Upper lobe of left lung (tissue), 4 donors: ENCODE results near the gene CDKL4.

Experiments
- POLR2A ChIP-seq, 4 donors: fragments of 450-650 bp; IDR thresholded peaks; one replicate each; pipeline ENCODE4 v1.5.1; 2016 to 2017; ENCODE audit warnings: antibody characterized with exemption in 4 of 4, mild to moderate bottlenecking in 2 of 4
- POLR2AphosphoS5 ChIP-seq, 2 donors: sonication (generic); formaldehyde crosslinking; IDR thresholded peaks; one replicate each; pipeline ENCODE4 v1.5.1; 2017; ENCODE audit warnings: antibody characterized with exemption in 2 of 2
- TF ChIP-seq, protein P1 (sequence below), 6 experiments: fragments of 450-650 bp in 4 of 6; fragments of 200-600 bp in 2 of 6; sonication (generic) in 2 of 6; IDR thresholded peaks; one replicate each; pipeline ENCODE4 v1.5.1; 2016 to 2019; ENCODE audit warnings: antibody characterized with exemption in 6 of 6

DNA sequence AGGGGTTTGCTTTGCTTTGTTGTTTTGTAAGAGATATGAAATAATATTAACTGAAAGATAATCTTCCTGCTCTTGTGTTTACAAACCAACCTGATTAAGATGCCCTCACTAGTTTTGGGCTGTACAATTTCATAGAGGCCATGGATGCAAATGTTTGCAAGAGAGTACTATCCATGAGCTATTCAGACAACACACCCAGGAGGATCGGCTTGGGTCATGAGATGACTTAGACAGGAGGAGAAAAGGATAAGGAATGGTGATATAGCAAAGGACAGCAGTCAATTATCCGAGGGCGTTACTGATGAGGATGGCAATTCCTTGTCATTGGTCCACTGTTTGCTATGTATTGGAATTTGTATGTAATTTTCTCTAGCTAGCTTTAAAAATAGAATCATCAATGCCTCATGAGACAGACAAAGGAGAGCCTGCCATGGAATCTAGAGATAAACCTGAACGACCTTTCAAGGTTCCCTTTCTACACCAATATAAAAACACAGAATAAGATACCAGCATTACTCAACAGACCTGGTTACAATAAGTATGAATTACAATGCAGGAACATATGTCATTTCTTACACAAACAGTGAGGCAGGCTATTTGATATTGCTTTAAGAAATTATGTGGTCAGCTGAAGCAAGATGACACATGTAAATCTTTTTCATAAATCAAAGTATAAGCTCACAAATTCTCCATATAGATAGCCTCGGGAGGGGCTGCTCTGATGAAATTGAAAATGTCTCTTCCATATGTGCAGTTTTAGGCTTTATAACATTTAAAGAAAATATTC is 68.6 kb downstream of the CDKL4 start:
- TF ChIP-seq, protein P1, sequence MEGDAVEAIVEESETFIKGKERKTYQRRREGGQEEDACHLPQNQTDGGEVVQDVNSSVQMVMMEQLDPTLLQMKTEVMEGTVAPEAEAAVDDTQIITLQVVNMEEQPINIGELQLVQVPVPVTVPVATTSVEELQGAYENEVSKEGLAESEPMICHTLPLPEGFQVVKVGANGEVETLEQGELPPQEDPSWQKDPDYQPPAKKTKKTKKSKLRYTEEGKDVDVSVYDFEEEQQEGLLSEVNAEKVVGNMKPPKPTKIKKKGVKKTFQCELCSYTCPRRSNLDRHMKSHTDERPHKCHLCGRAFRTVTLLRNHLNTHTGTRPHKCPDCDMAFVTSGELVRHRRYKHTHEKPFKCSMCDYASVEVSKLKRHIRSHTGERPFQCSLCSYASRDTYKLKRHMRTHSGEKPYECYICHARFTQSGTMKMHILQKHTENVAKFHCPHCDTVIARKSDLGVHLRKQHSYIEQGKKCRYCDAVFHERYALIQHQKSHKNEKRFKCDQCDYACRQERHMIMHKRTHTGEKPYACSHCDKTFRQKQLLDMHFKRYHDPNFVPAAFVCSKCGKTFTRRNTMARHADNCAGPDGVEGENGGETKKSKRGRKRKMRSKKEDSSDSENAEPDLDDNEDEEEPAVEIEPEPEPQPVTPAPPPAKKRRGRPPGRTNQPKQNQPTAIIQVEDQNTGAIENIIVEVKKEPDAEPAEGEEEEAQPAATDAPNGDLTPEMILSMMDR (IDR thresholded peaks at IDR 0.05): no peak
- TF ChIP-seq POLR2A (IDR thresholded peaks at IDR 0.05) (no peak), POLR2AphosphoS5 (IDR thresholded peaks at IDR 0.05) (no peak)
